ENCODE results near the gene CAMKMT. TPM values are rescaled to one million over a fixed set of nuclear protein-coding genes. Genes with fewer than 3 reads are reported as not detected.

Gene CAMKMT
- total RNA-seq, 1 donor from 2014 or later = 11.9 TPM

- no peaks in the 10 kb centered on the region for H3K4me1 Mint-ChIP-seq
- no peak overlapping the region for H3K27ac Mint-ChIP-seq (ENCODE audit: unreplicated experiment)
- H3K9me3 Mint-ChIP-seq = peaks cover 9% of the 10 kb centered on the region
- H3K27me3 Mint-ChIP-seq (ENCODE audit: low read depth) = no peaks in the 10 kb centered on the region
- peaks cover 18% of the 10 kb centered on the region for H3K36me3 Mint-ChIP-seq (ENCODE audit: low read depth)
- H3K4me3 Mint-ChIP-seq = no peak overlapping the region
- no peak for DNase-seq (ENCODE audit: low read depth, low spot score)
- TF ChIP-seq CTCF (conservative IDR thresholded peaks at IDR 0.05) = peak; percentile 53
Measured at GRCh38 chr2:44389895-44390294, 28.1 kb downstream of the CAMKMT start.

- H3K36me3 Mint-ChIP-seq (ENCODE audit: low read depth) = peaks cover 2% of the 10 kb centered on the region
Measured at GRCh38 chr2:44392338-44392943, 30.7 kb downstream of the CAMKMT start.

GRCh38 chr2:44397447-44398175 lies 35.9 kb downstream of the CAMKMT start:
- H3K9me3 Mint-ChIP-seq = no peaks in the 10 kb centered on the region
- no peaks in the 10 kb centered on the region for H3K4me1 Mint-ChIP-seq
- no peak for DNase-seq (ENCODE audit: low read depth, low spot score)
- H3K27me3 Mint-ChIP-seq (ENCODE audit: low read depth) = no peaks in the 10 kb centered on the region
- no peaks in the 10 kb centered on the region for H3K36me3 Mint-ChIP-seq (ENCODE audit: low read depth)
- no peak for TF ChIP-seq CTCF (conservative IDR thresholded peaks at IDR 0.05)
- no peak overlapping the region for H3K27ac Mint-ChIP-seq (ENCODE audit: unreplicated experiment)
- no peak overlapping the region for H3K4me3 Mint-ChIP-seq

More at GRCh38 chr2:44392338-44392943, 30.7 kb downstream of the CAMKMT start:
- H3K27me3 Mint-ChIP-seq (ENCODE audit: low read depth) = no peaks in the 10 kb centered on the region
- H3K27ac Mint-ChIP-seq (ENCODE audit: unreplicated experiment) = no peak overlapping the region
- H3K4me1 Mint-ChIP-seq = no peaks in the 10 kb centered on the region
- peak; percentile 59 for DNase-seq (ENCODE audit: low read depth, low spot score)
- H3K9me3 Mint-ChIP-seq = peaks cover 2% of the 10 kb centered on the region
- H3K4me3 Mint-ChIP-seq = no peak overlapping the region
- peak; percentile 80 for TF ChIP-seq CTCF (conservative IDR thresholded peaks at IDR 0.05)

- no peak for TF ChIP-seq CTCF (conservative IDR thresholded peaks at IDR 0.05)
- no peaks in the 10 kb centered on the region for H3K27me3 Mint-ChIP-seq (ENCODE audit: low read depth)
- H3K27ac Mint-ChIP-seq (ENCODE audit: unreplicated experiment) = no peak overlapping the region
- H3K4me3 Mint-ChIP-seq = no peak overlapping the region
- no peaks in the 10 kb centered on the region for H3K4me1 Mint-ChIP-seq
- H3K36me3 Mint-ChIP-seq (ENCODE audit: low read depth) = no peaks in the 10 kb centered on the region
- DNase-seq (ENCODE audit: low read depth, low spot score) = no peak
- H3K9me3 Mint-ChIP-seq = no peaks in the 10 kb centered on the region
Measured at GRCh38 chr2:44398243-44398897, 36.6 kb downstream of the CAMKMT start.

- no peak for TF ChIP-seq CTCF (conservative IDR thresholded peaks at IDR 0.05)
- Mint-ChIP-seq H3K27ac (ENCODE audit: unreplicated experiment) (no peak overlapping the region), H3K9me3 (peaks cover 2% of the 10 kb centered on the region), H3K4me3 (no peak overlapping the region), H3K36me3 (ENCODE audit: low read depth) (peaks cover 9% of the 10 kb centered on the region), H3K4me1 (no peaks in the 10 kb centered on the region), H3K27me3 (ENCODE audit: low read depth) (no peaks in the 10 kb centered on the region)
- no peak for DNase-seq (ENCODE audit: low read depth, low spot score)
Measured at GRCh38 chr2:44420725-44421124, 59.0 kb downstream of the CAMKMT start.

Data from neural crest cell (in vitro differentiated cells).